ENCODE data around the gene CNKSR2.

DNA sequence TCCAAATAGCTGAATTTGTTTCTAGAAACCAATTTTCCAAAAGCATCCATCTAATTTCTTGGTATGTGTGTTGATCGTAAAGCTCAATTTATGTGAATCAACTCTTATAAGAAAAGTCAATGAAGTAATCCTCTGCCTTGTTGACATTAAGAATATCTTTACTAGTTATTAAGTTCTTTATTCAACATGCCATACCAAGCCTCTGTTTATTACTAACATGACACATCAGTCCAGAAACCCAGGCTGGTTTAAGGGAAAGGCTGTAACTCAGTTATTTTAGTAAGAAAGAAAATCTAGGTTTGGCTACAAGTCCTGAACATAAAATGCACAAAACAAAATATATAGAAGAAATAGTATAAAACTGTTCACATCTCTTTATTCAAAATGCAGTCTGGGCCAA, 235.9 kb downstream of the CNKSR2 start:
- TF ChIP-seq, protein P1, sequence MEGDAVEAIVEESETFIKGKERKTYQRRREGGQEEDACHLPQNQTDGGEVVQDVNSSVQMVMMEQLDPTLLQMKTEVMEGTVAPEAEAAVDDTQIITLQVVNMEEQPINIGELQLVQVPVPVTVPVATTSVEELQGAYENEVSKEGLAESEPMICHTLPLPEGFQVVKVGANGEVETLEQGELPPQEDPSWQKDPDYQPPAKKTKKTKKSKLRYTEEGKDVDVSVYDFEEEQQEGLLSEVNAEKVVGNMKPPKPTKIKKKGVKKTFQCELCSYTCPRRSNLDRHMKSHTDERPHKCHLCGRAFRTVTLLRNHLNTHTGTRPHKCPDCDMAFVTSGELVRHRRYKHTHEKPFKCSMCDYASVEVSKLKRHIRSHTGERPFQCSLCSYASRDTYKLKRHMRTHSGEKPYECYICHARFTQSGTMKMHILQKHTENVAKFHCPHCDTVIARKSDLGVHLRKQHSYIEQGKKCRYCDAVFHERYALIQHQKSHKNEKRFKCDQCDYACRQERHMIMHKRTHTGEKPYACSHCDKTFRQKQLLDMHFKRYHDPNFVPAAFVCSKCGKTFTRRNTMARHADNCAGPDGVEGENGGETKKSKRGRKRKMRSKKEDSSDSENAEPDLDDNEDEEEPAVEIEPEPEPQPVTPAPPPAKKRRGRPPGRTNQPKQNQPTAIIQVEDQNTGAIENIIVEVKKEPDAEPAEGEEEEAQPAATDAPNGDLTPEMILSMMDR (IDR thresholded peaks at IDR 0.05; ENCODE audit: low read length) = no peak
- no peak for TF ChIP-seq EZH2 (optimal IDR thresholded peaks at IDR 0.05; ENCODE audit: low read depth, low read length)
